Lung (tissue), 12 donors: ENCODE measurements around the gene HDAC10. TPM values are rescaled to one million over a fixed set of nuclear protein-coding genes. Genes with fewer than 3 reads are reported as not detected.

Experiments used
- ATAC-seq: fragments of 200-7000 bp; cut with Tn5 transposase; one replicate; pipeline ENCODE4 v1.9.1; 2020; ENCODE audit warnings: moderate number of reproducible peaks; ENCODE audit not compliant: insufficient read depth, low FRiP score
- DNase-seq, 3 donors: peaks; one replicate each; pipeline ENCODE4 v3.0.0-alpha.2; 2013 to 2017
- H3K27ac ChIP-seq, 2 donors: one replicate each; pipeline ENCODE4 v1.5.1; 2013; ENCODE audit warnings: mild to moderate bottlenecking in 2 of 2, moderate library complexity in 2 of 2, control low read depth in 1 of 2, inconsistent platforms in 1 of 2, low read depth in 1 of 2, low read length in 1 of 2
- H3K27me3 ChIP-seq, 3 donors: one replicate each; pipeline ENCODE4 v1.5.1; 2013; ENCODE audit warnings: low read length in 2 of 3; ENCODE audit not compliant: control insufficient read depth in 3 of 3, insufficient read depth in 3 of 3
- H3K36me3 ChIP-seq, 4 donors: one replicate each; pipeline ENCODE4 v1.5.1; 2013; ENCODE audit warnings: low read length in 4 of 4, mild to moderate bottlenecking in 1 of 4, moderate library complexity in 1 of 4; ENCODE audit not compliant: control insufficient read depth in 4 of 4, insufficient read depth in 4 of 4
- H3K4me1 ChIP-seq, 5 donors: one replicate each; pipeline ENCODE4 v1.5.1; 2013; ENCODE audit warnings: low read length in 5 of 5, mild to moderate bottlenecking in 2 of 5, moderate library complexity in 1 of 5; ENCODE audit not compliant: control insufficient read depth in 5 of 5, insufficient read depth in 5 of 5
- H3K4me3 ChIP-seq: one replicate; pipeline ENCODE4 v1.5.1; 2013; ENCODE audit warnings: mild to moderate bottlenecking, control low read depth, moderate library complexity
- H3K9ac ChIP-seq, 2 donors: one replicate each; pipeline ENCODE4 v1.5.1; 2013; ENCODE audit warnings: low read length in 2 of 2, control low read depth in 1 of 2; ENCODE audit not compliant: insufficient read depth in 1 of 2
- H3K9me3 ChIP-seq, 4 donors: one replicate each; pipeline ENCODE4 v1.5.1; 2013; ENCODE audit warnings: low read length in 3 of 4, mild to moderate bottlenecking in 1 of 4, moderate library complexity in 1 of 4; ENCODE audit not compliant: control insufficient read depth in 4 of 4, insufficient read depth in 3 of 4
- CTCF ChIP-seq: IDR thresholded peaks from 2 replicates; pipeline ENCODE4 v1.5.1; 2012; ENCODE audit warnings: mild to moderate bottlenecking; ENCODE audit errors: control extremely low read depth, extremely low read depth
- WGBS, 2 donors: extraction: QIAGEN DNeasy Blood & Tissue Kit; methylation state at CpG; one replicate each; pipeline ENCODE4 v1.1.7; 2013; 5-methylcytosine and 5-hydroxymethylcytosine counted together
- polyA plus RNA-seq, 2 donors: library from polyadenylated mRNA; stranded (reverse); fragments of 200-250 nt; gene quantifications; one replicate each; pipeline ENCODE4 v1.2.1, GENCODE V29; 2013
- total RNA-seq, 2 donors: library from RNA; depleted of rRNA in 1 of 2; stranded (reverse); fragments of >200 nt in 1 of 2; gene quantifications; one replicate each; pipeline ENCODE4 v1.2.1, GENCODE V29; 2014 to 2021
- donor health status: control.
- donor health status: control.
- donor health status: Bipolar disorder and iron deficiency.
- donor health status: healthy.
- donor health status: DM: yes; HTN: yes; CAD: no.

Gene HDAC10
- total and polyA plus RNA-seq, 4 donors = 32.2 to 53.7 (median 36.3) TPM

GRCh38 chr22:50264104-50264745 lies 13.2 kb upstream of the HDAC10 start:
- ATAC-seq (no peak), DNase-seq (no peak)
- Histone ChIP-seq H3K27me3 (no peaks in the 10 kb centered on the region), H3K9me3 (no peaks in the 10 kb centered on the region), H3K27ac (no peak overlapping the region), H3K4me1 (peaks cover 0 to 24% (median 14%) of the 10 kb centered on the region in 5 donors), H3K9ac (no peak overlapping the region), H3K36me3 (peaks cover 0 to 2% (median 0%) of the 10 kb centered on the region in 4 donors), H3K4me3 (no peak overlapping the region)
- TF ChIP-seq CTCF = no peak
- 91 to 95% methylated on average over 15 of the region's 15 CpGs for WGBS, 2 donors

GRCh38 chr22:50262973-50263617 lies 12.0 kb upstream of the HDAC10 start:
- no peak overlapping the region for H3K4me3 ChIP-seq
- no peak for TF ChIP-seq CTCF
- DNase-seq (no peak), ATAC-seq (no peak)
- H3K36me3 ChIP-seq = peaks cover 0 to 2% (median 0%) of the 10 kb centered on the region in 4 donors
- no peak overlapping the region for H3K27ac ChIP-seq
- H3K9me3 ChIP-seq = no peaks in the 10 kb centered on the region
- H3K4me1 ChIP-seq = peaks cover 0 to 19% (median 6%) of the 10 kb centered on the region in 5 donors
- WGBS, 2 donors = 65 to 73% methylated on average over 9 of the region's 9 CpGs
- H3K27me3 ChIP-seq = no peaks in the 10 kb centered on the region
- no peak overlapping the region for H3K9ac ChIP-seq

- H3K4me3 ChIP-seq = no peak overlapping the region
- no peaks in the 10 kb centered on the region for H3K9me3 ChIP-seq
- no peak overlapping the region for H3K9ac ChIP-seq
- peaks cover 0 to 2% (median 0%) of the 10 kb centered on the region in 4 donors for H3K36me3 ChIP-seq
- peaks cover 0 to 17% (median 6%) of the 10 kb centered on the region in 5 donors for H3K4me1 ChIP-seq
- H3K27ac ChIP-seq = no peak overlapping the region
- 25 to 60% methylated on average over 7 of the region's 7 CpGs for WGBS, 2 donors
- no peak for TF ChIP-seq CTCF
- ATAC-seq (no peak), DNase-seq (no peak)
- no peaks in the 10 kb centered on the region for H3K27me3 ChIP-seq
Observed at GRCh38 chr22:50262460-50262911, 11.4 kb upstream of the HDAC10 start.
